HepG2 (cell line): ENCODE measurements around the gene NCF2. TPM values are rescaled to one million over a fixed set of nuclear protein-coding genes. Genes with fewer than 3 reads are reported as not detected.

Experiments used
- BRD4 ChIP-seq: sonication (generic); formaldehyde crosslinking; IDR thresholded peaks from 2 replicates; pipeline ENCODE4 v1.4.0; 2020; ENCODE audit warnings: missing genetic modification reagents
- EEA1 ChIP-seq: sonication (generic); formaldehyde crosslinking; IDR thresholded peaks from 2 replicates; pipeline ENCODE4 v1.5.1; 2020; ENCODE audit warnings: mild to moderate bottlenecking, missing genetic modification reagents, borderline replicate concordance
- GMEB1 ChIP-seq: sonication (generic); formaldehyde crosslinking; IDR thresholded peaks from 2 replicates; pipeline ENCODE4 v1.5.1; 2020; ENCODE audit warnings: missing genetic modification reagents, mild to moderate bottlenecking, borderline replicate concordance
- HINFP ChIP-seq: sonication (generic); formaldehyde crosslinking; IDR thresholded peaks from 2 replicates; pipeline ENCODE4 v1.4.0; 2020; ENCODE audit warnings: low read depth, mild to moderate bottlenecking, missing genetic modification reagents
- SOX6 ChIP-seq, 2 experiments: fragments of 450-650 bp in 1 of 2; sonication (generic) in 1 of 2; formaldehyde crosslinking in 1 of 2; IDR thresholded peaks; 2 replicates each; pipeline versions ENCODE4 v1.4.0 to v1.6.1; 2017 to 2020; ENCODE audit warnings: antibody characterized with exemption in 1 of 2, mild to moderate bottlenecking in 1 of 2, missing genetic modification reagents in 1 of 2
- TOPORS ChIP-seq: sonication (generic); formaldehyde crosslinking; IDR thresholded peaks from 2 replicates; pipeline ENCODE4 v1.8.0; 2023; ENCODE audit warnings: mild to moderate bottlenecking, missing genetic modification reagents
- USF2 ChIP-seq, 2 experiments: sonication (generic) in 1 of 2; formaldehyde crosslinking in 1 of 2; IDR thresholded peaks; 2 replicates each; pipeline versions ENCODE4 v1.5.1 to v1.6.1; 2011 to 2020; ENCODE audit warnings: borderline replicate concordance in 1 of 2, low read depth in 1 of 2, low read length in 1 of 2, mild to moderate bottlenecking in 1 of 2, missing genetic modification reagents in 1 of 2, moderate library complexity in 1 of 2
- ZBTB8A ChIP-seq: sonication (generic); formaldehyde crosslinking; IDR thresholded peaks from 2 replicates; pipeline ENCODE4 v1.4.0; 2020; ENCODE audit warnings: mild to moderate bottlenecking, low read depth, missing genetic modification reagents, borderline replicate concordance
- ZFX ChIP-seq: sonication (generic); formaldehyde crosslinking; IDR thresholded peaks from 2 replicates; pipeline ENCODE4 v1.4.0; 2020; ENCODE audit warnings: mild to moderate bottlenecking, low read depth, missing genetic modification reagents, moderate library complexity
- ZNF280B ChIP-seq: sonication (generic); formaldehyde crosslinking; IDR thresholded peaks from 2 replicates; pipeline ENCODE4 v1.5.0; 2020; ENCODE audit warnings: missing genetic modification reagents, mild to moderate bottlenecking, borderline replicate concordance
- polyA plus RNA-seq, 8 experiments: library from polyadenylated mRNA; depleted of rRNA in 3 of 8; stranded (reverse) in 7 of 8; unstranded in 1 of 8; fragments of >200 nt; fragmentation: Illumina TruSeq in 4 of 8; extraction: Trizol in 4 of 8; gene quantifications; 2 replicates each; pipeline versions ENCODE4 v1.2.1 to v1.2.3, GENCODE V29; 2011 to 2016; ENCODE audit warnings: low read depth in 4 of 8, missing spikeins in 1 of 8, mixed read lengths in 1 of 8; ENCODE audit not compliant: insufficient read depth in 1 of 8
- total RNA-seq, 5 experiments: library from RNA; depleted of rRNA; stranded (reverse); fragments of >200 nt; fragmentation: Illumina TruSeq; extraction: Trizol; gene quantifications; 2 replicates each; pipeline ENCODE4 v1.2.3, GENCODE V29; 2016; ENCODE audit warnings: low read depth in 1 of 5
- TF ChIP-seq, protein P1 (sequence below): sonication (generic); formaldehyde crosslinking; IDR thresholded peaks from 2 replicates; pipeline ENCODE4 v1.4.0; 2020; ENCODE audit warnings: missing genetic modification reagents
- TF ChIP-seq, protein P2 (sequence below): sonication (generic); formaldehyde crosslinking; IDR thresholded peaks from 2 replicates; pipeline ENCODE4 v1.4.0; 2020; ENCODE audit warnings: missing genetic modification reagents

NCF2 gene
- total and polyA plus RNA-seq, 2 of the 13 experiments (the other 11 are each of a cell fraction or from before 2014, with no cell fraction given) = 0.18 to 0.46 TPM

GRCh38 chr1:183635606-183636333, 45.5 kb upstream of the NCF2 start, which contains the start of gene ARPC5 (continued):
- TF ChIP-seq, protein P1, sequence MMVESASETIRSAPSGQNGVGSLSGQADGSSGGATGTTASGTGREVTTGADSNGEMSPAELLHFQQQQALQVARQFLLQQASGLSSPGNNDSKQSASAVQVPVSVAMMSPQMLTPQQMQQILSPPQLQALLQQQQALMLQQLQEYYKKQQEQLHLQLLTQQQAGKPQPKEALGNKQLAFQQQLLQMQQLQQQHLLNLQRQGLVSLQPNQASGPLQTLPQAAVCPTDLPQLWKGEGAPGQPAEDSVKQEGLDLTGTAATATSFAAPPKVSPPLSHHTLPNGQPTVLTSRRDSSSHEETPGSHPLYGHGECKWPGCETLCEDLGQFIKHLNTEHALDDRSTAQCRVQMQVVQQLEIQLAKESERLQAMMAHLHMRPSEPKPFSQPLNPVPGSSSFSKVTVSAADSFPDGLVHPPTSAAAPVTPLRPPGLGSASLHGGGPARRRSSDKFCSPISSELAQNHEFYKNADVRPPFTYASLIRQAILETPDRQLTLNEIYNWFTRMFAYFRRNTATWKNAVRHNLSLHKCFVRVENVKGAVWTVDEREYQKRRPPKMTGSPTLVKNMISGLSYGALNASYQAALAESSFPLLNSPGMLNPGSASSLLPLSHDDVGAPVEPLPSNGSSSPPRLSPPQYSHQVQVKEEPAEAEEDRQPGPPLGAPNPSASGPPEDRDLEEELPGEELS (CRISPR knock-in tag) = peak; percentile 45; the same call in 1 of the 2 replicates
- TF ChIP-seq GMEB1 (CRISPR knock-in tag) (peak; percentile 68), EEA1 (CRISPR knock-in tag) (peak; percentile 82; the same call in 1 of the 2 replicates), ZFX (CRISPR knock-in tag) (peak; percentile 92), USF2 (IDR thresholded peaks at IDR 0.05; ENCODE audit: low read depth, low read length) (peak; percentile 91), USF2 (CRISPR knock-in tag; IDR thresholded peaks at IDR 0.05; ENCODE audit: borderline replicate concordance) (peak; percentile 96; the same call in 1 of the 2 replicates), ZBTB8A (CRISPR knock-in tag) (no peak), ZNF280B (CRISPR knock-in tag) (peak; percentile 20; the same call in 1 of the 2 replicates), TOPORS (CRISPR knock-in tag) (peak; percentile 20; the same call in 1 of the 2 replicates), HINFP (peak; percentile 46; the same call in 1 of the 2 replicates), SOX6 (IDR thresholded peaks at IDR 0.05) (no peak), SOX6 (CRISPR knock-in tag; IDR thresholded peaks at IDR 0.05) (peak; percentile 35; the same call in 1 of the 2 replicates), BRD4 (CRISPR knock-in tag) (no peak; the same call in 1 of the 2 replicates)
- TF ChIP-seq, protein P2, sequence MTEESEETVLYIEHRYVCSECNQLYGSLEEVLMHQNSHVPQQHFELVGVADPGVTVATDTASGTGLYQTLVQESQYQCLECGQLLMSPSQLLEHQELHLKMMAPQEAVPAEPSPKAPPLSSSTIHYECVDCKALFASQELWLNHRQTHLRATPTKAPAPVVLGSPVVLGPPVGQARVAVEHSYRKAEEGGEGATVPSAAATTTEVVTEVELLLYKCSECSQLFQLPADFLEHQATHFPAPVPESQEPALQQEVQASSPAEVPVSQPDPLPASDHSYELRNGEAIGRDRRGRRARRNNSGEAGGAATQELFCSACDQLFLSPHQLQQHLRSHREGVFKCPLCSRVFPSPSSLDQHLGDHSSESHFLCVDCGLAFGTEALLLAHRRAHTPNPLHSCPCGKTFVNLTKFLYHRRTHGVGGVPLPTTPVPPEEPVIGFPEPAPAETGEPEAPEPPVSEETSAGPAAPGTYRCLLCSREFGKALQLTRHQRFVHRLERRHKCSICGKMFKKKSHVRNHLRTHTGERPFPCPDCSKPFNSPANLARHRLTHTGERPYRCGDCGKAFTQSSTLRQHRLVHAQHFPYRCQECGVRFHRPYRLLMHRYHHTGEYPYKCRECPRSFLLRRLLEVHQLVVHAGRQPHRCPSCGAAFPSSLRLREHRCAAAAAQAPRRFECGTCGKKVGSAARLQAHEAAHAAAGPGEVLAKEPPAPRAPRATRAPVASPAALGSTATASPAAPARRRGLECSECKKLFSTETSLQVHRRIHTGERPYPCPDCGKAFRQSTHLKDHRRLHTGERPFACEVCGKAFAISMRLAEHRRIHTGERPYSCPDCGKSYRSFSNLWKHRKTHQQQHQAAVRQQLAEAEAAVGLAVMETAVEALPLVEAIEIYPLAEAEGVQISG (CRISPR knock-in tag) = peak; percentile 69; the same call in 1 of the 2 replicates
